Stimulated activated CD8-positive, alpha-beta memory T cell treated with anti-CD3 and anti-CD28 coated beads, Interleukin-4, amount 100 ng/mL, for 48 hours (primary cell): ENCODE results near the gene RHOA.
"Not testable (repeated sequence)": the region's sequence is repeated elsewhere in the genome, so short reads cannot be mapped to it uniquely, and the experiment has no call there.

Source experiments
- DNase-seq: peaks from one replicate; pipeline ENCODE4 v3.0.0-alpha.2; 2020

The RHOA gene

GRCh38 chr3:49358884-49359225, 52.9 kb downstream of the RHOA start:
- no peak for DNase-seq

- peak; percentile 93 for DNase-seq
Observed at GRCh38 chr3:49358217-49358883, 53.4 kb downstream of the RHOA start, which contains the start of gene GPX1. Gene GPX1, minus strand, starts transcription at chr3:49358353. Its CDS starts 75 bp downstream, at chr3:49358278.

- DNase-seq = peak; percentile 68
Observed at GRCh38 chr3:49357443-49358216, 54.1 kb downstream of the RHOA start.

GRCh38 chr3:49357095-49357442, 54.7 kb downstream of the RHOA start:
- not testable (repeated sequence) for DNase-seq

- DNase-seq = no peak
Observed at GRCh38 chr3:49352890-49353421, 58.8 kb downstream of the RHOA start.

GRCh38 chr3:49352281-49352680, 59.5 kb downstream of the RHOA start:
- DNase-seq = no peak

GRCh38 chr3:49351521-49352011, 60.2 kb downstream of the RHOA start:
- DNase-seq = no peak

GRCh38 chr3:49349348-49350114, 62.2 kb downstream of the RHOA start:
- DNase-seq = no peak

- not testable (repeated sequence) for DNase-seq
Observed at GRCh38 chr3:49348361-49348760, 63.4 kb downstream of the RHOA start.

- no peak for DNase-seq
Observed at GRCh38 chr3:49346797-49347251, 65.0 kb downstream of the RHOA start.

GRCh38 chr3:49343163-49343562, 68.6 kb downstream of the RHOA start:
- no peak for DNase-seq

- no peak for DNase-seq
Observed at GRCh38 chr3:49341996-49342395, 69.8 kb downstream of the RHOA start.

- peak; percentile 95 for DNase-seq
Observed at GRCh38 chr3:49339941-49340800, 71.6 kb downstream of the RHOA start, which contains the start of gene USP4. Gene USP4, minus strand, starts transcription at chr3:49340053. Its CDS starts 29 bp downstream, at chr3:49340024.

GRCh38 chr3:49339581-49339940, 72.2 kb downstream of the RHOA start:
- peak; percentile 50 for DNase-seq

- DNase-seq = no peak
Observed at GRCh38 chr3:49333916-49334633, 77.7 kb downstream of the RHOA start.

GRCh38 chr3:49333091-49333490, 78.7 kb downstream of the RHOA start:
- DNase-seq = no peak

- DNase-seq = no peak
Observed at GRCh38 chr3:49329186-49329585, 82.6 kb downstream of the RHOA start.

GRCh38 chr3:49328350-49328749, 83.4 kb downstream of the RHOA start:
- DNase-seq = not testable (repeated sequence)

GRCh38 chr3:49327485-49327884, 84.3 kb downstream of the RHOA start:
- no peak for DNase-seq

GRCh38 chr3:49324768-49325167, 87.0 kb downstream of the RHOA start:
- DNase-seq = no peak

- no peak for DNase-seq
Observed at GRCh38 chr3:49316696-49317457, 94.9 kb downstream of the RHOA start.
